ENCODE data around the gene PERM1.

DNA sequence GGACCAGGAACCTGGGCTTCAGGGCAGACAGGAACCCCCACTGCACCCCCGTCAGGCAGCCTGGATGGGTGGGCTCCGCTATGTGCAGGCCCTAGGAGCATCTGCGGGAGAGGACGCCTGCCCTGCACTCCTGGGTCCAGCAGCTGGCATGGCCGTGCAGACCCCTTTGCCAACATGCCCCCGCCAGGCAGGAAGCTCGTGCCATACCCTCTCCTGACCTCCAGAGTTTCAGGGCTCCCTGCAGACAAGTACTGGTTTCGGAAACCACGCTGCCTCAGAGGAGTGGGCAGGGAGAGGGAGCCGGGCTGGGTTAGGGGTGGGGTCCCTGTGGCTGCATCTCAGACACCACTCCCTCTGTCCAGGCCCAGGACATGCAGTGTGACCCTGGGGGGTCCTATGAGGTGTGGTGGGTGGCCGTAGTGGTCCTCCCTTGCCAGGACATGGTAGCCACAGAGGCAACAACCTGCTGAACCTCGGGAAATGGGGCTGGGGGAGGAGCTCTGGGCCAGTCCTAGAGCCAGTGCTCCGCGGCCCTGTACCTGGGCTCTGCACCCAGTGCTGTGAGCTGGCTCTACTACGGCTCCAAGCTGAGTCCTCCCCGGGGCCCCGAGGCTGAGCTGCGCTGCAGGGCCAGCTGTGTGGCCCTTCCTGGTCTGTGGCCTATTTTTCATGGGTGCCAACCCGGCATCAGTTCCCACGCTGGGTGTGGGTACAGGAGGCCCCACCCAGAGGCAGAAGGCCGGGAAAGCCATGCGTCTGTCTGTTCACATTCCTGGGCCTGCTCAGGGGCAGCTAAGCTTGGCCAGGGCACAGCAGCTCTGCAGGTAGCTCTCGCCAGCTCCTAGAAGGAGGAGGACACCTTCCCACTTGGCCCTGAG, 14.2 kb downstream of the PERM1 start:
- TF ChIP-seq, protein P1, sequence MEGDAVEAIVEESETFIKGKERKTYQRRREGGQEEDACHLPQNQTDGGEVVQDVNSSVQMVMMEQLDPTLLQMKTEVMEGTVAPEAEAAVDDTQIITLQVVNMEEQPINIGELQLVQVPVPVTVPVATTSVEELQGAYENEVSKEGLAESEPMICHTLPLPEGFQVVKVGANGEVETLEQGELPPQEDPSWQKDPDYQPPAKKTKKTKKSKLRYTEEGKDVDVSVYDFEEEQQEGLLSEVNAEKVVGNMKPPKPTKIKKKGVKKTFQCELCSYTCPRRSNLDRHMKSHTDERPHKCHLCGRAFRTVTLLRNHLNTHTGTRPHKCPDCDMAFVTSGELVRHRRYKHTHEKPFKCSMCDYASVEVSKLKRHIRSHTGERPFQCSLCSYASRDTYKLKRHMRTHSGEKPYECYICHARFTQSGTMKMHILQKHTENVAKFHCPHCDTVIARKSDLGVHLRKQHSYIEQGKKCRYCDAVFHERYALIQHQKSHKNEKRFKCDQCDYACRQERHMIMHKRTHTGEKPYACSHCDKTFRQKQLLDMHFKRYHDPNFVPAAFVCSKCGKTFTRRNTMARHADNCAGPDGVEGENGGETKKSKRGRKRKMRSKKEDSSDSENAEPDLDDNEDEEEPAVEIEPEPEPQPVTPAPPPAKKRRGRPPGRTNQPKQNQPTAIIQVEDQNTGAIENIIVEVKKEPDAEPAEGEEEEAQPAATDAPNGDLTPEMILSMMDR (IDR thresholded peaks at IDR 0.05): no peak
- TF ChIP-seq POLR2A (IDR thresholded peaks at IDR 0.05): no peak
- TF ChIP-seq POLR2AphosphoS5 (IDR thresholded peaks at IDR 0.05): no peak
- TF ChIP-seq EP300 (IDR thresholded peaks at IDR 0.05): no peak
